ENCODE results near the gene NFIA. TPM values are rescaled to one million over a fixed set of nuclear protein-coding genes. Genes with fewer than 3 reads are reported as not detected.

The NFIA gene
- total RNA-seq, 1 donor from 2014 or later = 1.2 TPM

GRCh38 chr1:61116421-61116820, 34.1 kb downstream of the NFIA start:
- no peak for DNase-seq (ENCODE audit: low spot score, unreplicated experiment)
- H3K27me3 Mint-ChIP-seq = peaks cover 76% of the 10 kb centered on the region
- H3K27ac Mint-ChIP-seq = no peak overlapping the region
- peaks cover 9% of the 10 kb centered on the region for H3K4me1 Mint-ChIP-seq (ENCODE audit: low read depth)
- TF ChIP-seq CTCF (IDR thresholded peaks at IDR 0.05; ENCODE audit: unreplicated experiment) = no peak
- no peaks in the 10 kb centered on the region for H3K36me3 Mint-ChIP-seq (ENCODE audit: insufficient read depth)
- no peak overlapping the region for H3K4me3 Mint-ChIP-seq (ENCODE audit: low read depth)
- H3K9me3 Mint-ChIP-seq (ENCODE audit: low read depth) = no peaks in the 10 kb centered on the region

GRCh38 chr1:61117283-61117682, 34.9 kb downstream of the NFIA start:
- Mint-ChIP-seq H3K36me3 (ENCODE audit: insufficient read depth) (no peaks in the 10 kb centered on the region), H3K27ac (no peak overlapping the region), H3K4me1 (ENCODE audit: low read depth) (peaks cover 9% of the 10 kb centered on the region), H3K4me3 (ENCODE audit: low read depth) (no peak overlapping the region), H3K27me3 (peaks cover 78% of the 10 kb centered on the region), H3K9me3 (ENCODE audit: low read depth) (no peaks in the 10 kb centered on the region)
- TF ChIP-seq CTCF (IDR thresholded peaks at IDR 0.05; ENCODE audit: unreplicated experiment) = no peak
- no peak for DNase-seq (ENCODE audit: low spot score, unreplicated experiment)

GRCh38 chr1:61119085-61119484, 36.7 kb downstream of the NFIA start:
- Mint-ChIP-seq H3K36me3 (ENCODE audit: insufficient read depth) (no peaks in the 10 kb centered on the region), H3K4me3 (ENCODE audit: low read depth) (no peak overlapping the region), H3K9me3 (ENCODE audit: low read depth) (no peaks in the 10 kb centered on the region), H3K27me3 (peaks cover 85% of the 10 kb centered on the region), H3K4me1 (ENCODE audit: low read depth) (peaks cover 9% of the 10 kb centered on the region), H3K27ac (no peak overlapping the region)
- no peak for TF ChIP-seq CTCF (IDR thresholded peaks at IDR 0.05; ENCODE audit: unreplicated experiment)
- DNase-seq (ENCODE audit: low spot score, unreplicated experiment) = no peak

GRCh38 chr1:61120246-61120840, 38.0 kb downstream of the NFIA start:
- Mint-ChIP-seq H3K27me3 (peaks cover 89% of the 10 kb centered on the region), H3K4me3 (ENCODE audit: low read depth) (no peak overlapping the region), H3K36me3 (ENCODE audit: insufficient read depth) (no peaks in the 10 kb centered on the region), H3K9me3 (ENCODE audit: low read depth) (no peaks in the 10 kb centered on the region), H3K4me1 (ENCODE audit: low read depth) (peaks cover 3% of the 10 kb centered on the region), H3K27ac (no peak overlapping the region)
- no peak for DNase-seq (ENCODE audit: low spot score, unreplicated experiment)
- no peak for TF ChIP-seq CTCF (IDR thresholded peaks at IDR 0.05; ENCODE audit: unreplicated experiment)

- no peaks in the 10 kb centered on the region for H3K9me3 Mint-ChIP-seq (ENCODE audit: low read depth)
- no peak overlapping the region for H3K27ac Mint-ChIP-seq
- DNase-seq (ENCODE audit: low spot score, unreplicated experiment) = no peak
- peaks cover 3% of the 10 kb centered on the region for H3K4me1 Mint-ChIP-seq (ENCODE audit: low read depth)
- H3K4me3 Mint-ChIP-seq (ENCODE audit: low read depth) = no peak overlapping the region
- TF ChIP-seq CTCF (IDR thresholded peaks at IDR 0.05; ENCODE audit: unreplicated experiment) = no peak
- no peaks in the 10 kb centered on the region for H3K36me3 Mint-ChIP-seq (ENCODE audit: insufficient read depth)
- H3K27me3 Mint-ChIP-seq = peaks cover 89% of the 10 kb centered on the region
Observed at GRCh38 chr1:61120998-61121397, 38.6 kb downstream of the NFIA start.

Measured in progenitor cell of endocrine pancreas (in vitro differentiated cells).